Fibroblast of gingiva (primary cell): ENCODE measurements around the gene NOL4L.

Source experiments
- DNase-seq: peaks from one replicate; pipeline ENCODE4 v3.0.0-alpha.2; 2011; ENCODE audit warnings: low read depth

NOL4L gene

DNA sequence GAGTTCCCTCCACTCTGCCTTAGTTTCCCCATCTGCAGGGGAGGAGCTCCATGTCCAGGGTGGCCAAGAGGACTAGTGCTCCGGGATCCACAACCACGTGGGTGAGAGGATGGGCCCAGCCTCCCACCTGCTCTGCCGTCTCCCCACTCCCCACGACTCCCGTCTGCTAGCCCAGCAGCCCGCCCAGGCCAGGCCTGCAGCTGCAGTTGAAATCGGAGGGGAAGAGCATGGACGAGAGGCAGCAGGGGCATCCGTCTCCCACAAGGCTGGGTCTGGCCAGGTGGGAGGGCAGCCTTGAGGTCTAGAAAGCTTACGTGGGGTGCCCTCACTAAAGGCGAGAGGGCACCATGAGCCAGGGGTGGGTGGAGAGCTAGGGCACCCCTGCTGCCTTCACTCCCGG, 8.6 kb downstream of the NOL4L start:
- DNase-seq = no peak

DNA sequence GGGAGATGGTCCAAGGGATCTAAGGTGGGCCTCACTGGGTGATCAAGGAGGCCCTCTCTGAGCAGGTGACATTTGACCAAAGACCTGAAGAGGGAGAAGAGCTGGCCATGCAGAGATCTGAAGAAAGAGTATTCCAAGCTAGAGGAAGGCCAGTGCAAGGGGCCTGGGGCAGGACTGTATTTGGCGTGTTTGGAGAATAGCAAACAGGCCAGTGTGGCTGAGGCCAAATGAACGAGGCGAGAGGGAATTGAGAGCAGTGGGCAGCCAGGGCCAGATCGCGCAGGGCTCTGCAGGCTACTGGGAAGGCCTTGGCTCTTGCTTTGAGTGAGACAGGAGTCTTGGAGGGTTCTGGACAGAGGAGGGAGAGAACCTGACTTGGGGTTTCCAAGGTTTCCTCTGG, 9.3 kb downstream of the NOL4L start:
- no peak for DNase-seq

DNA sequence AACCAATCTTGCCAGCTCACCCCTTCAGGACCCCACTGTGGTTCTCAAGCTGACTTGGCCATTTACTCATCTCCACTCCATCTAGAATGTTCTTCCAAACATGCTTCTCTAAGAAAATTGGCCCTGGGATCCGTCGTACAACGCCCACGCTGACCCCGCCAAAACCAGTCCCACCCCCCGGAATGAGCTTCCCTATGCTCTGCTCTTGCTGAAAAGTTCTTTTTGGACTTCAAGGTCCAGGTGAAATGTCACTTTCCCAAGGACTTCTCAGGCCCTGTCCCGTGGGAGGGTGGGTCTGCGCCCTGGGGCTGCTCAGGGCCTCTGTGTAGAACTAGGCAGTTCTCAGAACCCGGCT, 9.9 kb downstream of the NOL4L start:
- no peak for DNase-seq

DNA sequence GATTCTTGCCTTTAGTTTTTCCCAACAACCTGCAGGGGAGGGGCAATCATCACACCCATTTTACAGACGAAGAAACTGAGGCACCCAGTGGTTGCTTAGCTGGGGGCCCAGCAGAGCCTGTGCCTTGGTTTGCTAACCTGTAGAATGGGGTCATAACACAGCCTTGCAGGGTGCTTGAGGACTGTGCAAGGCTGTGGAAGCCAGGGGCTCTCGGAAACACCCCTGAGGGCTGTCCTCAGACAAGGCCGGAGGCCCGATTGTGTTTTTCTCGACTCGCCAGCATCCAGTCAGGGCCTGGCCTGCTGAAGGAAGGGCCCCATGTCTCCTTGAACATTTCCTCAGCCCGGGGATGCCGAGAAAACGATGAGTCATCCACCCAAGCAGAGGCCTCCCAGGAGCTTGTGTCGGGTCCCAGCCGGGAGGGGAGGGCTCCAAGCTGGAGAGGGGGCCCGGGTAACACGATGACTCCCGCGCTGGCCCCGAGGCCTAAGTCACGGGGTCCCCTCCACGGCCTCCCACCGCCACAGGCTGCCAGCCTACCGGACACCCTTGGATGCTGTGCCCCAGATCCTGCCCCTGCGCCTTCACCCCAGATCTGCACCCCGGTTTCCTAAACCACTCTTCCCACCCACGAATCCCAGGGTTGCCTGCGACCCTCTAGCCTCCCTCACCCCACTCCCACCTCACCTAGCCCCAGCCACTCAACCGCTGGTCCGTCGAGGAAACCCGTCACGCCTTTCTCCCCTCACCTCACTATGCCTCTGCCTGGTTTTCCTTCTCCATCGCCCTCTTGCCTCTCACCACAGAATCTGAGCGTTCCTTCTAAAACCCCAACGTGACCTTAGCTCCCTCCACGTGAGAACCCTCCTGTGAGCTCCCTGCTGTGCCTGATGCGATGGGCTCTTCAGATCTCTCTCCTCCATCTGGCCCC, 10.6 kb downstream of the NOL4L start:
- DNase-seq = peak; percentile 62

DNA sequence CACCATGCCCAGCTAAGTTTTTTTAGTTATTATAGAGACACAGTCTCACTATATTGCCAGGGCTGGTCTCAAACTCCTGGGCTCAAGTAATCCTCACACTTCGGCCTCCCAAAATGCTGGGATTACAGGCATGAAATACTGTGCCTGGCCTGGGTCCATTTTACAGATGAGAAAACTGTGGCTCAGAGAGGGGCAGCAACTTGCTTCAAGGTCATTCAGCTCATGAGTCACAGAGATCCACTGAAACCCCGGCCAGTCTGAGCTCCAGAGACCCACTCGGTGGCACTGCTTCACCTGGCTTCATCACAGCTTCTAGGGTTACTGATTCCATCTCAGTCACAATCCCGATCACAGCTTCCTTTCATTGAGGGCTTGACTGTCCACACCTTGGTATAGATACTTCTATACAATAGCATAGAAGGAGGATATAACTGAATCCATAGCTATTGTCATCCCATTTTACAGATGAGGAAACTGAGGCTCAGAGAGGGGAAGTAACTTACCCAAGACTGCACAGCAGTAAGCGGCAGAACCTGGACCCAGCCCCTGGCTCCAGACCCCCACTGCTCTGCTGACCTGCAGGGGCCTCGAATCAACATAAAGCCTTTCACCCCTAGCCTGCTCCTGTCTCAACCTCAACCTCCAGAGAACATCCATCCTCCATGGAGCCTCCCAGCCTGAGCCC, 11.8 kb downstream of the NOL4L start:
- DNase-seq = no peak

DNA sequence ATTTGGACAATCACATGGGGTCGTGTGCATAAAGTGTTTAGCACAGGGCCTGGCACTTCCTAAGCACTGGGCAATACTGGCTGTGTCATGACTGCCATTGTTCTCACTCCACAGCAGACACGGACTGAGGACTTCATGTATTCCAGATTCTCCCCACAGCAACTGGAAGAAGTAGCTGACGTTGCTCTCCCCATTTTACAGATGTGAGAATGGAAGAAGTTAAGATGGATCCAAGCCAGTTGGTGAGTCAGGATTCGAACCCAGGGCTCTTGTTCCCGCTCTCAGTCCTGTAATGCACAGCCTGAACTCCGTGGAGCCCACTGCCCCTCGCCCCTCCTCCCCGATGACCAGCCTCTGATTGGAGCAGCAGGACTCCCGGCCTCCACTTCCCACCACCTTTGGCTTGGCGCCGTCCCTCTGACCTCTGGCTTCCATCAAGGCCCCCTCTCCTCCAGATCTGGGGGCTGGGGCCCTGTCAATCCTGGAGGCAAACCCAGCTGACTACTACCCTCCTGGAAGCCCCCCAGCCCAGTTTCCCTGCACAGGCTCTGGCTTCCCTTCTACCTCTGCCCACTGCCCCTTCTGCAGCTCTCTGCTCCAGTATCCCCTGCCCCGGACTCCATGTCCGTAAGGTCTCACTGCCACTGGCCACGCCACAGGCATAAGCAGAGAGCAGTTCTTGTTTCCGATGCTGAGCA, 12.7 kb downstream of the NOL4L start:
- DNase-seq = no peak

DNA sequence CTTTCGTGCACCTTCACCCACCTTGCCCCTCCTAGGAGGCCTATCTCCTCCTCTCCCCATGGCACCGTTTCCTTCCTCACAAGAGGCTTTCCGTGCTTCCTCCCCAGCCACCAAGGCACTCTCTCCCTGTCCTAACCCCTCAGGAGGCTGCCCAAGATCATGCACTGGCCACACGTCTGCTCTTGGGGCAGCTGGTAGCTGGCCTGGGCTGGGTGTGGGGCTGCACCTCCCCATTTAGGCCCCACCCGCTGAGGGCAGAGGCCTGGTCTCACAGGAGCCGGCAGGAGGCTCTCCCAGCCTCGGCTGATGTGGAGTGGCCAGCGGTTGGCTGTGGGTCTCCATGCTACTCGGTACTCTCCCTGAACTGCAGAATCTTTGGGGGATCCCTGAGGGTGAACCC, 13.6 kb downstream of the NOL4L start:
- DNase-seq = no peak

DNA sequence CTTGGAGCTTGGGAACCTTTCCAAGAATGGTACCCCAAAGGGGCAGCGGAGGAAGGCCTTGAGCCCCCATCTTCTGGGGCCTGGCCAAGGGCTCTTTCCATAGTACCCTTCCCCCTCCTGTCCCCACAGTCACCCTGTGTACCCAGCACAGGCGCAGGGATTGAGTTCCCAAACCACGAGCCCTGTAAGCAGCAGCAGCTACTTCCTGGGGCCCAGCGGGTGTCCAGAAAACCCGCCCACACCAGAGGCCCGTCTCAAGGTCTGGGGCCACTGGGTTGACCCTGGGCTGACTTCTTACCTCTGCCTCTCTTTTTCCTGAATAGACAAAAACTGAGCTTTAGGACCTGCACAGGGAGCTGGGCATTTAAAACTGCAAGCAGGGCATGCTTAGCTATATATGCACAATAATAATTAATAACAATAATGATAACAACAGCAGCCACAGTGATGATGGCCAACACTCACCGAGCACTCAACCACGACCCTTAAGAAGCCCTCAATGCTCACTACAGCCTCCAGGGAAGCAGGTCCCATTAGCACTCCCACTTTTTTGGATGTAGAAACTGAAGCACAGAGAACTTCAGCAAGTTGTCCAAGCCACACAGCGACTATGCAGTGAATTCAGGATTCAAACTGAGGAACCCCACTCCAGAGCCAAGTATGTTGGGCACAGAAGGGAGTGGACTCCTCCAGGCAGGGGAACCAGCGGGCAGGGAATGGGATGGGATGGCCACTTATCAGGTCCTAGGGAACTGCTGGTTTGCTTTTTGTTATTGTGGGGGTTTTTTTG, 14.5 kb downstream of the NOL4L start:
- DNase-seq = no peak

DNA sequence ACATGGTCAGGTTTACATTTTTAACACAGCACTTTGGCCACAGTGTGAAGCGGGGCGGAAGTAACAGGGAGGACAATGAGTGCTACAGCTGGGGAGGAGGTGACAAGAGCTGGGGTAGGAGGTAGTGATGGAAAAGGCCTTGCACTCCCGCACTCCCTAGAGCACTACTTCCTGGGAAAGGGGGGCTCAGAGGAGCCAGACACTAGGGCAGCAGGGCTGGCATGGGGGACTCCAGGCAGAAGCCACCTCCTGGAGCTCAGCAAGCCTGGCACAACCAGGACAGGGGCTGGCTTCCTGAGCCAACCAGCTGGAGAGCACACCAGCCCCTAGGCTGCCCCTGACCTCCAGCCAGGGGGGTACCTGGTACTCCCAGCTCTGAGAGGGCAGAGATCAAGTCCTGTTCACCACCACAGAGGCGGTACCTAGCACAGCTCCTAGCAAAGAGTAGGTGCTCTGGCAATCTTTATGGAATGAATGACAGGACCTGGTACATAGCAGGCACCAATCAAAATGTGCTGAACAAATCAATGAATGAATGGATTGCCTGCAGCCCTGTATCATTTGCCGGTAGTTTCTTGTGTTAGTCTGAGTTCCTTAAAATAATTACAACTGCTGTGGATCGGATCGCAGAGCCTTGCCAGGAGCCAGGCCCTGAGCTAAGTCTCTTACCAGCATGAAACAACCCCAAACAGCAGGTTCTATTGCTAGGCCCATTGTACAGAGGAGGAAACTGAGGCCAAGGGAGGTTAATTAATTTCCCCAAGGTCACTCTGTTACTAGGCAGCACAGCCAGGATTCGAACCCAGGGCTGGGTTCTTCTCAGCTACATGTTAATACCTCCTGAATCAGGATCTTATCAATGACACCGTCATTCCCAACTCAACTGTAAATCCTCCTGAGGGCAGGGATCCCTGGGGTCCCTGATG, 15.5 kb downstream of the NOL4L start:
- no peak for DNase-seq

DNA sequence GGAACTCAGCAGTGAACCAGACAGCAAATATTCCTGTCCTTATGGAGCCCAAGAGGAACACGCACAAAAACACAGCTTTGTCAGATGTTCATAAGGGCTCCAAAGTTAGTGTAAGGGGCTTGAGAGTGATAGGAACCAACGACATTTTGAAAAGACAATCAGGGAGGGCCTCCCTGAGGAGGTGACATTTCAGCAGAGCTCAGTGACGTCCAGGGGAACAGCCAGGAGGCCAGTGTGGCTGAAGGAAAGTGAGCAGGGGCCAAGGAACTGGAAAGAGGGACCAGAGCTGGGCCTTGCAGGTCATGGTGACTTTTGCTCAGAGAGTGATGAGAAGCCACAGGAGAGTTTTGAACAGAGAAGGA, 16.1 kb downstream of the NOL4L start:
- no peak for DNase-seq

DNA sequence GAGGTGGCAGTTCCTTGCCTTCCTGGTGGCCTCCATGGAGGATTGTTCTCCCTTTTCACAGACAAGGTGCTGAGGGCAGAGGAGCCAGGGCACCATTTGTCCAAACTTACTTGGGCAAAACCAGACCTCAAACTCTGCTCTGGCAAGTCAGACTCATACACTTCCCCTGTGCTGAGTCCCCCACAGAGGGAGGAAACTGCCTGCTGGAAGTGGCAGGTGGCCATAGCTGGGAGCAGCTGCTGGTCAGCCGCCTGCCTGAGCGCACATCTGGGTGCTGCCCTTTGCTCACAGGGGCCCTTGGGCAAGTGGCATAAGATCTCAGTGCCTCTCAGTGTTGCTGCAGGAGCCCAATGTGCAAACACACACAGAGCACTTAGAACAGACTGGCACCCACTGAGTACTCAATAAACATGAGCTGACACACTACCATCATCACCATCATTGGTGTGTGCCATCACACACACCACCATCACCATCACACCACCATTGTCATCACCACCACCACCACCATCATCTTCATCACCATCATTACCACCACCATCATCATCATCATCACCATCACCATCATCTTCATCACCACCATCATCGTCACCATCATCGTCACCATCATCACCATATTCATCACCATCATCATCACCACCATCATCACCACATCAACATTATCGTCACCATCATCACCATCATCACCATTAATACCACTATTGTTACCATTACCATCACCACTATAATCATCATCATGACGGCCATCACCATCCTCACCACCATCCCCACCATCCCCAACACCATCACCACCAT, 17.6 kb downstream of the NOL4L start:
- DNase-seq = no peak

DNA sequence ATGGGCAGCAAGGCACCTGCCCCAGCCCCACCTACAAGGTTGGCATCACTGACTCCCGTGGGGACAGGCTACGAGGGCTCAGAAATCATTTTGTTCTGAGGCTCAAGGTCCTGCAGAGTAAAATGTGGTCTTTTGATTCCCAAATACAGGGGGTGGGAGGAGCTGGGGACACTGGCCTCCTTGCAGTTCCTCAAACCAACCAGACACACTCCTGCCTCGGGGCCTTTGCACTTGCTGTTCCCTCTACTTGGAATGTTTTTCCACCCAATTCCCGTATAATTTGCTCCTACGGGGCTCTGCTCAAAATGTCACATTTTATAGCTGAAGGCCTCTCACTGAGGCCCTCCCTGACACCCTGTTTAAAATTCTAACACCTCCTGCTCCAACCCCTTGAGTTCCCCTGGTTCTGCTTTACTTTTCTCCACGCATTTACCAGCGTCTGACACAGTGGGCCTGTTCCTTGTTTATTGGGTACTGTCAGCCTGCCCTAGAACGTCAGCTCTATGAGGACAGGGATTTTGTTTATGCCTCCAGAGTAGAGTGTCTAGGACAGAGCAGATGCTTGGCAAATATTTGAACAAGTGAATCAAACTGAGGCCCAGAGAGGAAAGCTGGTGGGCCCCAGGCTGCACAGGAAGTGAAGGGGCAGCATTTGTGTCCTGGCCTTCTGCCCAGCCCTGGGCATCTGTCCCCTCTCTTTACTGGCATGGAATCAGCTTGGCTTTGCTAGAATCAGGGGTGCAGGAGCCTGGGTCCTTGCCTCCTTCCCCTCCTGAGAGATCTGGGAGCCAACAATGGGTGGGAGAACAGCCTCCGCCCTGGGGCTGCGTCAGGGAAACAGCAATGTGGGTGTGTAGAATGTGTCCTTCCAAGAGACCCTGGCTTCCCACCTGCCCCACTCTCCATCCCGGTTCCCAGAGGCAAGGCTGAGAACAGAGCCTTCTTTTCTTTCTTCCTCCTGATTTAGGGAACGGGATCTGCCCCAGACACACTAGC, 18.5 kb downstream of the NOL4L start:
- DNase-seq = no peak

DNA sequence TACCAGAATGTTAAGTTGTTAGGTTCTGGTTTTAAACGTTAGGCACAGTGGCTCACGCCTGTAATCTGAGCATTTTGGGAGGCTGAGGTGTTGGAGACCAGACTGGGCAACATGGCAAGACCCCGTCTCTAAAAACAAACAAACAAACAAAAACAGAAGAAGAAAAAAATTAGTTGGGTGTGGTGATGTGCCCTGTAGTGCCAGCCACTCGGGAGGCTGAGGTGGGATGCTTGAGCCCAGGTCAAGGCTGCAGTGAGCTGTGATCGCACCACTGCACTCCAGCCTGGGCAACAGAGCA, 19.4 kb downstream of the NOL4L start:
- no peak for DNase-seq

DNA sequence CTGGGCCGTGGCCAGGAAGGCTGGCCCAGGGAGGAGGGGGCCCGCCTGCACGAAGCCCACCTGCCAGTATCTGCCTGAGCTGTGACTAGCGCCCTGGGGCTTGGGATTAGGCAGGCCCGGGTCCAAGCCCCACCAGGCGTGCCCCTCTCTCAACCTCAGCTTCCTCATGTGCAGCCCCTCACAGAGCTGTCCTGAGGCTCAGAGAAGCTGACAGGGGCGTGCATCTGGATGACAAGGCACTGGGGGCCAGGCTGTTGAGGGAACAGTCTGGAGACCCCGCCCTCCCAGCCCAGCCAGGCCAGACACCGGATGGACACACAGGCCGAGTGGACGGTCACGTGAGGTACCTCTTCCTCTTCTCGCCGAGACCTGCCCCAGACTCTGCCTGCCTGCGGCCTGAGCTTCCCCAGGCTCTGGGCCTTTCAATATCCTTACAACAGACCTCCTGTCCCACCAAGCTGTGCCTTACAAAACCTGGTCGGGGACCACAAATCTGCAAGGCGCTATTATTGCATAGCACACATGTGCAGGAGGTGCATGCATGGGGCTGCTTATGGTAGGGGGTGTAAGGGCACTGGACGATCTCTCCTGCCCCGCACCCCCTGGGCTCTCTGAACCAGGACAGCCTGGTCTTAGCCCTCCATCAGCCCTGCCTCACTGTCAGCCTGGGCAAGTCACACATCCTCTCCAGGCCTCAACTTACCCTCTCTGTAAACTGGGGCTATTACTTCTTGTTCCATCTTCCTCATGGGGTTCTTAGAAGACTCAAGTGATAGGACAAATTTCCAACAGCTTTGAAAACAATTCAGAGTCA, 20.0 kb downstream of the NOL4L start:
- no peak for DNase-seq

DNA sequence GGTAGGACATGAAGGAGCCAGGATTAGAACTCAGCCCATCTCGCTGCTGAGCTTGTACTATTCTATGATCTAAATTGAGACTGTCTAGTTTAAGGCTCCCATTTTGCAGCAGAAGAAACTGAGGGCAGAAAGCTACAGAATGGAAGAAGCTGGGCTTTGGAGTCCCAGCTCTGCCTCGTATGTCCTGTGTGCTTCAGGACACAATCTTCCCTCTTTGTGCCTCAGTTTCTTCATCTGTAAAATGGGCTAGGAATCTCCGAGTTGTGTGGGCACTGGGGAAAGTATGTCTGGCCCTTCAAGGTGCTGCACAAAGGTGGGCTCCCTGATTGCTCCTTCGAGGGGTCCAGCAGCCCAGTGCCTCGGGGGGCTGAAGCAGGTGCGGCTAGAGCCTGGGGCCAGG, 20.7 kb downstream of the NOL4L start:
- no peak for DNase-seq

DNA sequence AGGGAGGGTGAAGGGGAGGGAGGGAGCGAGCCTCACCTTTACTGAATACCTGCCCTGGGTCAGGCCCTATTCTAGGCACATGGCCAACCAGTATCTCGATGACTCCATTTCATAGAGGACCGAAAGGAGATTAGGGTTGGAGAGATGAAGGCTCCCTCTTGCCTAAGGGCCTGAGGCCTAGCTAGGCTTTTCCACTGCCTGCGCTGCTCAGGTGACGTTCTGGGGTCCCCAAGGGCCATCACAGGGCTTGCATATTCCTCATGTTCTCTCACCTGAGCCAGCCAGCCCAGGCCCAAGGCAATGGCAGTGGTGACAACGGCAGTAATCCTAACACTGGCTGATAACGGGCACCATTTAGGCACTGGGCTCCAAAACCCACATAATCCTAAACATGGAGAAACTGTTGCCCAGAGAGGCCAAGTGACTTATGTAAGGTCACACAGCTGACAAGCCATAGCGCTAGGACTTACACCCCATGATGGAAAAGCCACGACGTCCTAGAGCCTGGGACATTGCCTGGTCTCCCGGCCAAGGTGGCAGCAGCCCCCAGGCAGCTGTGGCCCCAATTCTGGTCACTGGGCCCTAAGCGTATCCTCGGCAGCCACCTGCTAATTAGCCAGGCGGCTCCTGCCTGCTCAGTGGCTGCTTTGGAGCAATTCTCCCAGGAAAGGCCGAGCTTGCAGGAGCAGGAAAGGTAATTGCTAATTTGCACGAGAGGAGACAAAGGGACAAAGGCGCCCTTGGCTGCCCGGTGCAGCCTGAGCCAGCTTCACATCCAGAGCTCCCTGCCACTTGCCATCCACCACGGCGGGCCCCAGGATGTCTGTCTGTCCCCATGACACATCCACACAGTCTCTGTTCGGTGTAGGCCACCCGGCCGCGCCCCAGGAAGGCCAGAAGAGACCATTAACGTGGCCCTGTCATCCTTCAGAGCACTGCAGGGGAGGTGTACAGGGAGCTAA, 21.5 kb downstream of the NOL4L start:
- DNase-seq = no peak

DNA sequence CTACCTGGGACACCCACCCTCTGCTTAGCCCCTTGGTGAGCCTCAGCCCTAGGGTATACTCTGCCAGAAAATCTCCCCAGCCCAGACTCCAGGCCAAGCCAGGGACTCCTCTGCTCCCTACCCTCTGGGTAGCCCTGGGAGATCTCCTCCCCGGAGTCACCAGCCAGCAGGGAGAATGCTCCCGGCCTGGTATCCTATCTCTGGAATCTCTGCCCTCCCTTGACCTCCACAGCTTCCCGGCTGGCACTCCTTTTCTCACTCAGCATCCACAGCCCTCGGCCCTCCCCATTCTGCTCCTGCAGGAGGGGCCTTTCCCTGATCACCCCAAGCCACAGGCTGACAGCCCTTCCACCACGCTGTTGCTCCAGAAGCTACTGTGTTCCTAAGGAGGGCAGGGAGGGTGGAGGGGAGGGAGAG, 22.6 kb downstream of the NOL4L start:
- no peak for DNase-seq
